Activated naive CD8-positive, alpha-beta T cell treated with anti-CD3 and anti-CD28 coated beads, Interleukin-2, amount 10 ng/mL, durations not matched to agents 7 days and 5 days (primary cell): ENCODE data around the gene MEGF6. TPM values are rescaled to one million over a fixed set of nuclear protein-coding genes. Genes with fewer than 3 reads are reported as not detected.
A peak's percentile ranks its signal among the peaks of the same experiment; 100 is the strongest.

ENCODE experiments used
- ATAC-seq: fragments of 150-1000 bp; cut with Tn5 transposase; one replicate; pipeline ENCODE4 v1.10.0; 2021; ENCODE audit warnings: low read depth, moderate library complexity
- POLR2A ChIA-PET: fragments of 350-600 bp; sonication (Branson Sonifier 250); formaldehyde crosslinking; loops from one replicate; lab custom pipeline; 2021; ENCODE audit warnings: antibody characterized with exemption; lab: Charles Lee
- DNase-seq: peaks from one replicate; pipeline ENCODE4 v3.0.0; 2021
- H3K27ac Mint-ChIP-seq: one replicate; pipeline ENCODE4 v1.8.0; 2022; ENCODE audit warnings: mild to moderate bottlenecking, mixed read lengths
- H3K27me3 Mint-ChIP-seq: one replicate; pipeline ENCODE4 v1.8.0; 2022; ENCODE audit warnings: mild to moderate bottlenecking, moderate library complexity, mixed read lengths
- H3K36me3 Mint-ChIP-seq: one replicate; pipeline ENCODE4 v1.8.0; 2021; ENCODE audit warnings: mild to moderate bottlenecking, mixed read lengths
- H3K4me1 Mint-ChIP-seq: one replicate; pipeline ENCODE4 v1.8.0; 2021; ENCODE audit warnings: mixed read lengths
- H3K4me3 Mint-ChIP-seq: one replicate; pipeline ENCODE4 v1.8.0; 2022; ENCODE audit warnings: mild to moderate bottlenecking, moderate library complexity, mixed read lengths
- H3K9me3 Mint-ChIP-seq: one replicate; pipeline ENCODE4 v1.8.0; 2021; ENCODE audit warnings: mixed read lengths
- total RNA-seq, 2 experiments: library from RNA; stranded (reverse); gene quantifications; one replicate each; pipeline ENCODE4 v1.2.3, GENCODE V29; 2021

Gene MEGF6
- total RNA-seq, 2 experiments from 2014 or later = 56.6 TPM

GRCh38 chr1:3570066-3570986, 41.0 kb downstream of the MEGF6 start:
- Mint-ChIP-seq H3K36me3 (no peaks in the 10 kb centered on the region), H3K4me1 (no peaks in the 10 kb centered on the region), H3K27ac (no peak overlapping the region), H3K27me3 (no peaks in the 10 kb centered on the region), H3K9me3 (no peaks in the 10 kb centered on the region), H3K4me3 (no peak overlapping the region)
- ATAC-seq (no peak), DNase-seq (no peak)
- POLR2A ChIA-PET = no interaction called here

GRCh38 chr1:3569436-3569835, 41.9 kb downstream of the MEGF6 start:
- POLR2A ChIA-PET = no interaction called here
- H3K4me1 Mint-ChIP-seq = no peaks in the 10 kb centered on the region
- DNase-seq (no peak), ATAC-seq (no peak)
- no peaks in the 10 kb centered on the region for H3K9me3 Mint-ChIP-seq
- no peaks in the 10 kb centered on the region for H3K36me3 Mint-ChIP-seq
- H3K27me3 Mint-ChIP-seq = no peaks in the 10 kb centered on the region
- H3K4me3 Mint-ChIP-seq = no peak overlapping the region
- no peak overlapping the region for H3K27ac Mint-ChIP-seq

- ATAC-seq (no peak), DNase-seq (no peak)
- H3K27me3 Mint-ChIP-seq = no peaks in the 10 kb centered on the region
- no peaks in the 10 kb centered on the region for H3K4me1 Mint-ChIP-seq
- no peaks in the 10 kb centered on the region for H3K36me3 Mint-ChIP-seq
- POLR2A ChIA-PET = no interaction called here
- no peak overlapping the region for H3K27ac Mint-ChIP-seq
- H3K4me3 Mint-ChIP-seq = no peak overlapping the region
- H3K9me3 Mint-ChIP-seq = no peaks in the 10 kb centered on the region
Measured at GRCh38 chr1:3568815-3569435, 42.4 kb downstream of the MEGF6 start.

GRCh38 chr1:3566951-3567804, 44.1 kb downstream of the MEGF6 start:
- Mint-ChIP-seq H3K4me1 (no peaks in the 10 kb centered on the region), H3K27ac (no peak overlapping the region), H3K4me3 (no peak overlapping the region), H3K27me3 (no peaks in the 10 kb centered on the region), H3K36me3 (no peaks in the 10 kb centered on the region), H3K9me3 (no peaks in the 10 kb centered on the region)
- POLR2A ChIA-PET = no interaction called here
- DNase-seq (no peak), ATAC-seq (no peak)

- no peak for DNase-seq
- Mint-ChIP-seq H3K27me3 (no peaks in the 10 kb centered on the region), H3K27ac (no peak overlapping the region), H3K4me1 (no peaks in the 10 kb centered on the region), H3K9me3 (no peaks in the 10 kb centered on the region), H3K4me3 (no peak overlapping the region), H3K36me3 (no peaks in the 10 kb centered on the region)
- no peak for ATAC-seq
- POLR2A ChIA-PET = no interaction called here
Measured at GRCh38 chr1:3566003-3566885, 45.1 kb downstream of the MEGF6 start.

- Mint-ChIP-seq H3K27ac (no peak overlapping the region), H3K9me3 (no peaks in the 10 kb centered on the region), H3K36me3 (no peaks in the 10 kb centered on the region), H3K4me3 (no peak overlapping the region), H3K4me1 (no peaks in the 10 kb centered on the region), H3K27me3 (no peaks in the 10 kb centered on the region)
- POLR2A ChIA-PET = no interaction called here
- ATAC-seq (no peak), DNase-seq (peak; percentile 67)
Measured at GRCh38 chr1:3564921-3565831, 46.1 kb downstream of the MEGF6 start.

GRCh38 chr1:3563610-3564009, 47.7 kb downstream of the MEGF6 start:
- ATAC-seq (no peak), DNase-seq (no peak)
- Mint-ChIP-seq H3K36me3 (no peaks in the 10 kb centered on the region), H3K4me3 (no peak overlapping the region), H3K27ac (no peak overlapping the region), H3K27me3 (no peaks in the 10 kb centered on the region), H3K9me3 (no peaks in the 10 kb centered on the region), H3K4me1 (no peaks in the 10 kb centered on the region)
- POLR2A ChIA-PET = no interaction called here

GRCh38 chr1:3563125-3563524, 48.2 kb downstream of the MEGF6 start:
- no peaks in the 10 kb centered on the region for H3K36me3 Mint-ChIP-seq
- H3K4me1 Mint-ChIP-seq = no peaks in the 10 kb centered on the region
- POLR2A ChIA-PET = no interaction called here
- H3K27me3 Mint-ChIP-seq = no peaks in the 10 kb centered on the region
- no peak for ATAC-seq
- no peaks in the 10 kb centered on the region for H3K9me3 Mint-ChIP-seq
- no peak for DNase-seq
- H3K4me3 Mint-ChIP-seq = no peak overlapping the region
- no peak overlapping the region for H3K27ac Mint-ChIP-seq

- Mint-ChIP-seq H3K4me3 (no peak overlapping the region), H3K4me1 (no peaks in the 10 kb centered on the region), H3K36me3 (no peaks in the 10 kb centered on the region), H3K27me3 (no peaks in the 10 kb centered on the region), H3K27ac (no peak overlapping the region), H3K9me3 (no peaks in the 10 kb centered on the region)
- POLR2A ChIA-PET = no interaction called here
- DNase-seq (no peak), ATAC-seq (no peak)
Measured at GRCh38 chr1:3562712-3563111, 48.6 kb downstream of the MEGF6 start.

- no peak for ATAC-seq
- Mint-ChIP-seq H3K9me3 (no peaks in the 10 kb centered on the region), H3K4me3 (no peak overlapping the region), H3K4me1 (no peaks in the 10 kb centered on the region), H3K27ac (no peak overlapping the region), H3K27me3 (no peaks in the 10 kb centered on the region), H3K36me3 (no peaks in the 10 kb centered on the region)
- POLR2A ChIA-PET = no interaction called here
- DNase-seq = no peak
Measured at GRCh38 chr1:3561702-3562101, 49.6 kb downstream of the MEGF6 start.

GRCh38 chr1:3560981-3561380, 50.3 kb downstream of the MEGF6 start:
- POLR2A ChIA-PET = no interaction called here
- Mint-ChIP-seq H3K4me1 (no peaks in the 10 kb centered on the region), H3K4me3 (no peak overlapping the region), H3K9me3 (no peaks in the 10 kb centered on the region), H3K27ac (no peak overlapping the region), H3K27me3 (no peaks in the 10 kb centered on the region), H3K36me3 (no peaks in the 10 kb centered on the region)
- ATAC-seq (no peak), DNase-seq (no peak)

- no peak for ATAC-seq
Measured at GRCh38 chr1:3560251-3560871, 50.9 kb downstream of the MEGF6 start.

More at GRCh38 chr1:3560251-3560871, 50.9 kb downstream of the MEGF6 start:
- POLR2A ChIA-PET = no interaction called here
- Mint-ChIP-seq H3K9me3 (no peaks in the 10 kb centered on the region), H3K36me3 (no peaks in the 10 kb centered on the region), H3K4me3 (no peak overlapping the region), H3K4me1 (no peaks in the 10 kb centered on the region), H3K27me3 (no peaks in the 10 kb centered on the region), H3K27ac (no peak overlapping the region)
- DNase-seq = no peak
